Right ventricle myocardium superior (tissue), 1 donor: ENCODE results near the gene IFNLR1. TPM values are rescaled to one million over a fixed set of nuclear protein-coding genes. Genes with fewer than 3 reads are reported as not detected.

Source experiments
- ATAC-seq: fragments of 200-7000 bp; cut with Tn5 transposase; one replicate; pipeline ENCODE4 v1.9.1; 2020; ENCODE audit warnings: mild to moderate bottlenecking; ENCODE audit not compliant: poor library complexity
- DNase-seq: peaks from one replicate; pipeline ENCODE4 v3.0.0-alpha.2; 2020
- intact Hi-C: fragments of 100-400 bp; cut with DNase I; formaldehyde crosslinking; loops from one replicate; pipeline ENCODE4 v1.11.2; 2022
- total RNA-seq: library from RNA; stranded (reverse); fragmentation: NEBNext Ultra II Directional; extraction: Animal tissue kit (Norgen Biotek cat#: 25700); gene quantifications from one replicate; pipeline ENCODE4 v1.2.1, GENCODE V29; 2021
- donor health status: DM: no; HTN: yes; CAD: no; lungs with severe emphysema.

Gene IFNLR1
- total RNA-seq, 1 donor from 2014 or later, result 2.8 TPM

- DNase-seq, result no peak
Measured at GRCh38 chr1:24186031-24186710, 918 bp downstream of the IFNLR1 start.

GRCh38 chr1:24185076-24185475 lies 2.0 kb downstream of the IFNLR1 start:
- DNase-seq (no peak), ATAC-seq (no peak)
- intact Hi-C loops, result no loop called here

More at GRCh38 chr1:24186031-24186710, 918 bp downstream of the IFNLR1 start:
- ATAC-seq, result no peak
- intact Hi-C loops, result no loop called here

- intact Hi-C loops, result no loop called here
- ATAC-seq (peak; percentile 32), DNase-seq (no peak)
Measured at GRCh38 chr1:24182061-24182460, 5.0 kb downstream of the IFNLR1 start.

GRCh38 chr1:24181619-24182018 lies 5.5 kb downstream of the IFNLR1 start:
- DNase-seq, result no peak
- intact Hi-C loops, result no loop called here
- ATAC-seq, result no peak

GRCh38 chr1:24180676-24181075 lies 6.4 kb downstream of the IFNLR1 start:
- no peak for ATAC-seq
- DNase-seq, result no peak

GRCh38 chr1:24179251-24179840 lies 7.7 kb downstream of the IFNLR1 start:
- ATAC-seq, result no peak
- no peak for DNase-seq
- intact Hi-C loops, result no loop called here

More at GRCh38 chr1:24180676-24181075, 6.4 kb downstream of the IFNLR1 start:
- intact Hi-C loops, result no loop called here

- DNase-seq, result no peak
- ATAC-seq, result no peak
- intact Hi-C loops, result no loop called here
Measured at GRCh38 chr1:24178407-24178806, 8.7 kb downstream of the IFNLR1 start.

- intact Hi-C loops, result no loop called here
- DNase-seq (no peak), ATAC-seq (no peak)
Measured at GRCh38 chr1:24177161-24177560, 9.9 kb downstream of the IFNLR1 start.

GRCh38 chr1:24175033-24175755 lies 11.9 kb downstream of the IFNLR1 start:
- DNase-seq (no peak), ATAC-seq (no peak)
- intact Hi-C loops, result no loop called here

GRCh38 chr1:24173638-24174575 lies 13.2 kb downstream of the IFNLR1 start:
- ATAC-seq, result no peak
- intact Hi-C loops, result no loop called here
- no peak for DNase-seq

- no peak for ATAC-seq
- no peak for DNase-seq
- intact Hi-C loops, result no loop called here
Measured at GRCh38 chr1:24172598-24172997, 14.5 kb downstream of the IFNLR1 start.

GRCh38 chr1:24169286-24169685 lies 17.8 kb downstream of the IFNLR1 start:
- ATAC-seq, result no peak
- intact Hi-C loops, result no loop called here
- DNase-seq, result no peak

- DNase-seq (no peak), ATAC-seq (no peak)
- intact Hi-C loops, result no loop called here
Measured at GRCh38 chr1:24168245-24168644, 18.8 kb downstream of the IFNLR1 start.

GRCh38 chr1:24167008-24167407 lies 20.1 kb downstream of the IFNLR1 start:
- intact Hi-C loops, result no loop called here
- DNase-seq (no peak), ATAC-seq (no peak)

GRCh38 chr1:24165500-24165899 lies 21.6 kb downstream of the IFNLR1 start:
- ATAC-seq (no peak), DNase-seq (no peak)
- intact Hi-C loops, result no loop called here

- intact Hi-C loops, result no loop called here
- no peak for DNase-seq
- no peak for ATAC-seq
Measured at GRCh38 chr1:24164004-24164403, 23.1 kb downstream of the IFNLR1 start.

GRCh38 chr1:24162201-24162600 lies 24.9 kb downstream of the IFNLR1 start:
- DNase-seq, result no peak
- intact Hi-C loops, result no loop called here
- ATAC-seq, result no peak

GRCh38 chr1:24161270-24161669 lies 25.8 kb downstream of the IFNLR1 start:
- intact Hi-C loops, result no loop called here
- DNase-seq, result no peak
- ATAC-seq, result no peak

- no peak for DNase-seq
- intact Hi-C loops, result no loop called here
- no peak for ATAC-seq
Measured at GRCh38 chr1:24159366-24159765, 27.7 kb downstream of the IFNLR1 start.
